ENCODE data around the gene QARS1. TPM values are rescaled to one million over a fixed set of nuclear protein-coding genes. Genes with fewer than 3 reads are reported as not detected.

QARS1 gene
- polyA plus RNA-seq, 1 donor: 315 TPM

- no peak for DNase-seq
These were observed 47.3 kb downstream of the QARS1 start for GRCh38 chr3:49057268-49057667.

- no peak for DNase-seq
These were observed 50.2 kb downstream of the QARS1 start for GRCh38 chr3:49054344-49054862.

- no peak for DNase-seq
These were observed 51.0 kb downstream of the QARS1 start for GRCh38 chr3:49053543-49053942.

Other genes starting within 250 kb of the QARS1 start
- gene SLC25A20, start 205.9 kb downstream of the QARS1 start, polyA plus RNA-seq (ENCODE audit: insufficient read length): 20.9 TPM
- 112 TPM for gene ARIH2, start 185.9 kb downstream of the QARS1 start, polyA plus RNA-seq (ENCODE audit: insufficient read length)
- gene P4HTM, start 114.5 kb downstream of the QARS1 start, polyA plus RNA-seq (ENCODE audit: insufficient read length): 42.0 TPM
- gene WDR6, start 97.4 kb downstream of the QARS1 start, polyA plus RNA-seq (ENCODE audit: insufficient read length): 214 TPM
- gene DALRD3, start 86.2 kb downstream of the QARS1 start, polyA plus RNA-seq (ENCODE audit: insufficient read length): 78.5 TPM
- 50.2 TPM for gene NDUFAF3, start 82.6 kb downstream of the QARS1 start, polyA plus RNA-seq (ENCODE audit: insufficient read length)
- 217 TPM for gene IMPDH2, start 75.4 kb downstream of the QARS1 start, polyA plus RNA-seq (ENCODE audit: insufficient read length)
- 97.6 TPM for gene QRICH1, start 10.7 kb downstream of the QARS1 start, polyA plus RNA-seq (ENCODE audit: insufficient read length)
- gene USP19, start 16.1 kb upstream of the QARS1 start, polyA plus RNA-seq (ENCODE audit: insufficient read length): 56.3 TPM
- gene LAMB2, start 28.3 kb upstream of the QARS1 start, polyA plus RNA-seq (ENCODE audit: insufficient read length): 435 TPM
- gene CCDC71, start 61.6 kb upstream of the QARS1 start, polyA plus RNA-seq (ENCODE audit: insufficient read length): 21.0 TPM
- gene KLHDC8B, start 66.8 kb upstream of the QARS1 start, polyA plus RNA-seq (ENCODE audit: insufficient read length): 41.1 TPM
- 13.1 TPM for gene C3orf62, start 172.5 kb upstream of the QARS1 start, polyA plus RNA-seq (ENCODE audit: insufficient read length)
- 81.0 TPM for gene USP4, start 235.3 kb upstream of the QARS1 start, polyA plus RNA-seq (ENCODE audit: insufficient read length)